ENCODE data around the gene TMC4. TPM values are rescaled to one million over a fixed set of nuclear protein-coding genes. Genes with fewer than 3 reads are reported as not detected.
"Not testable (repeated sequence)": the region's sequence is repeated elsewhere in the genome, so short reads cannot be mapped to it uniquely, and the experiment has no call there.

TMC4 gene
- total RNA-seq, 1 donor from 2014 or later = 0.28 TPM

GRCh38 chr19:54197121-54197520, 24.2 kb upstream of the TMC4 start:
- peaks cover 5% of the 10 kb centered on the region for H3K27me3 Mint-ChIP-seq (ENCODE audit: low read depth)

GRCh38 chr19:54196536-54196935, 23.6 kb upstream of the TMC4 start:
- H3K27me3 Mint-ChIP-seq (ENCODE audit: low read depth) = peaks cover 5% of the 10 kb centered on the region
- H3K27ac Mint-ChIP-seq (ENCODE audit: unreplicated experiment) = no peak overlapping the region
- TF ChIP-seq CTCF (conservative IDR thresholded peaks at IDR 0.05) = no peak
- peaks cover 31% of the 10 kb centered on the region for H3K4me1 Mint-ChIP-seq
- peaks cover 13% of the 10 kb centered on the region for H3K36me3 Mint-ChIP-seq (ENCODE audit: low read depth)
- no peaks in the 10 kb centered on the region for H3K9me3 Mint-ChIP-seq
- H3K4me3 Mint-ChIP-seq = peak overlapping the region; percentile 49
- no peak for DNase-seq (ENCODE audit: low read depth, low spot score)

More at GRCh38 chr19:54197121-54197520, 24.2 kb upstream of the TMC4 start:
- H3K9me3 Mint-ChIP-seq = no peaks in the 10 kb centered on the region
- H3K36me3 Mint-ChIP-seq (ENCODE audit: low read depth) = peaks cover 17% of the 10 kb centered on the region
- no peak for DNase-seq (ENCODE audit: low read depth, low spot score)
- H3K4me1 Mint-ChIP-seq = peaks cover 31% of the 10 kb centered on the region
- no peak for TF ChIP-seq CTCF (conservative IDR thresholded peaks at IDR 0.05)
- peak overlapping the region; percentile 59 for H3K4me3 Mint-ChIP-seq
- no peak overlapping the region for H3K27ac Mint-ChIP-seq (ENCODE audit: unreplicated experiment)

GRCh38 chr19:54194463-54194862, 21.5 kb upstream of the TMC4 start:
- not testable (repeated sequence) for H3K9me3 Mint-ChIP-seq; DNase-seq (ENCODE audit: low read depth, low spot score); H3K27ac Mint-ChIP-seq (ENCODE audit: unreplicated experiment); H3K36me3 Mint-ChIP-seq (ENCODE audit: low read depth); H3K27me3 Mint-ChIP-seq (ENCODE audit: low read depth)
- Mint-ChIP-seq H3K4me1 (peaks cover 30% of the 10 kb centered on the region), H3K4me3 (peak overlapping the region; percentile 71)

- Mint-ChIP-seq H3K4me1 (peaks cover 29% of the 10 kb centered on the region), H3K27me3 (ENCODE audit: low read depth) (no peaks in the 10 kb centered on the region), H3K4me3 (peak overlapping the region; percentile 76), H3K36me3 (ENCODE audit: low read depth) (peaks cover 7% of the 10 kb centered on the region), H3K9me3 (no peaks in the 10 kb centered on the region), H3K27ac (ENCODE audit: unreplicated experiment) (no peak overlapping the region)
- no peak for TF ChIP-seq CTCF (conservative IDR thresholded peaks at IDR 0.05)
- DNase-seq (ENCODE audit: low read depth, low spot score) = no peak
Observed at GRCh38 chr19:54193011-54193410, 20.1 kb upstream of the TMC4 start.

GRCh38 chr19:54191811-54192453, 19.0 kb upstream of the TMC4 start:
- Mint-ChIP-seq H3K9me3 (no peaks in the 10 kb centered on the region), H3K4me1 (peaks cover 37% of the 10 kb centered on the region), H3K4me3 (peak overlapping the region; percentile 98), H3K36me3 (ENCODE audit: low read depth) (peaks cover 7% of the 10 kb centered on the region), H3K27me3 (ENCODE audit: low read depth) (no peaks in the 10 kb centered on the region), H3K27ac (ENCODE audit: unreplicated experiment) (peak overlapping the region; percentile 96)
- no peak for TF ChIP-seq CTCF (conservative IDR thresholded peaks at IDR 0.05)
- DNase-seq (ENCODE audit: low read depth, low spot score) = no peak

- DNase-seq (ENCODE audit: low read depth, low spot score) = peak; percentile 83
- H3K4me3 Mint-ChIP-seq = peak within 1 kb of the TSS; percentile 98
- peaks cover 10% of the 10 kb centered on the region for H3K36me3 Mint-ChIP-seq (ENCODE audit: low read depth)
Observed at GRCh38 chr19:54191011-54191810, 18.3 kb upstream of the TMC4 start, which contains the start of gene TSEN34. Gene TSEN34 (plus strand): TSS chr19:54191308. CDS start chr19:54191365, 57 bp downstream.

More at GRCh38 chr19:54191011-54191810, 18.3 kb upstream of the TMC4 start, which contains the start of gene TSEN34:
- Mint-ChIP-seq H3K27me3 (ENCODE audit: low read depth) (no peaks in the 10 kb centered on the region), H3K9me3 (no peaks in the 10 kb centered on the region), H3K27ac (ENCODE audit: unreplicated experiment) (peak within 1 kb of the TSS; percentile 100), H3K4me1 (peaks cover 37% of the 10 kb centered on the region)
- no peak for TF ChIP-seq CTCF (conservative IDR thresholded peaks at IDR 0.05)
